TTC549 (cell line): Measurements from ENCODE around the gene TGFBR3L.
"Not testable (repeated sequence)": the region's sequence is repeated elsewhere in the genome, so short reads cannot be mapped to it uniquely, and the experiment has no call there.

Experiments
- FAIRE-seq: peaks from 2 replicates; lab custom pipeline; 2012; peaks lifted over from hg19 to GRCh38; lab: Jason Lieb, UNC

Gene TGFBR3L

DNA sequence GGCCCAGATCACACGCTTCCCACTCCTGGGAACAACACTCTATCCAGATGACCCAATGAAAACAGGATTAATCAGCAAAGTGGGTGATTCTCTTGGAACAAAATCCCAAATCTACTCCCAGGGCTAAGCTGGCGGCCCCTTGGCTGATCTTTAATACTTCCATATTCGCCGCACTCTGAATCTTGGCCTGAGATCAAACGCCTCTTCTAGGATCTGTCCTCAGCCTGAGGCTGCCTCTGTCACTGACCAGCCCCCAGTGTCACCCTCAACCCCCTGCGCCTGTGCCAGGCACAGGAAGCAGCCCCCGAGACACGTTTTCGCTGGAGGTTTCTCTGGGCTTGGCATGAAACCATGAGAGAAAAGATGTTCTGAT is 13.7 kb downstream of the TGFBR3L start:
- FAIRE-seq: no peak

DNA sequence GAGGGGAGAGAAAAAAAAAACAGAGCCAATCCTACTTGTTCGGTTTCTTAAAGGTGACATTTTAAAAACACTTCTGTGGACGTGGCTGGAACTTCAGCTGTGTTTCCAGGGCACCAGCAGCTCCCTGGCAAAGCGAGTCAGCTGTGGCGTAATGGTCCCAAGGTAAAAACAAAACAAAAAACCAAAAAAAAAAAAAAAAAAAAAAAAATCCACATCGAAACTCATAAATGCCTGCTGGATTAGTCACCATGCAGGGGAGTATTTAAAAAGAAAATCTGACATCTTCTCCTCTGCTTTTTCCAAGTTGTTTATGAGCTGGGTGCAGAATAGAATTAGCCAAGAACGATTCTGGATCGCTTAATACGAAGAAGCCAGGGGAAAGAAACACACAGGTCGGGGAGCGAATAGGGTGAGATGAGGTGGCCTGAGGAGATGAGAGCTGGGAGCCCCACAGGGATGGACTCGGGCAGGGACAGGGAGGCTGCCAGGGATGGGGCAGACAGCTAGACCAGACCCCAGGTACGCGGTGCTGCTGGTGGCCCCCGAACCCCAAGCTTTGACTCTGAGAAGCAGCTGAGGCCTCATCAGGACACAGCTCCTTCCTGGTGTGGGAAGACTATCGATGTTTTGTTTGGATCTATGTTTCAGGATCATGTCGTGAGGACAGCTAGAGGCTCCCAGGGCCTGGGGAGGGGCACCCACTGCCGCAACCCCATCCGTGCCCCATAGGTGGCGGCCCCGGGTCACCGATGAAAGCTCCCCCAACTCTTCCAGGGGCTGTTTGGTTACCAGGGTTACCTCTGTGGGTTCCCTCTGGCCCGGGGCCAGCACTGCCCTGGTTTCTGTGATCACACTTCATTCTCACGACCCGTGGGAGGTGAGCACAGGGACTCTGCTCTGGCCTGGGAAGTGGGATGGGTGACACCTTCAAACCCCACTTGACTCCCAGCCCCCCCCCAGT is 14.4 kb downstream of the TGFBR3L start:
- no peak for FAIRE-seq

DNA sequence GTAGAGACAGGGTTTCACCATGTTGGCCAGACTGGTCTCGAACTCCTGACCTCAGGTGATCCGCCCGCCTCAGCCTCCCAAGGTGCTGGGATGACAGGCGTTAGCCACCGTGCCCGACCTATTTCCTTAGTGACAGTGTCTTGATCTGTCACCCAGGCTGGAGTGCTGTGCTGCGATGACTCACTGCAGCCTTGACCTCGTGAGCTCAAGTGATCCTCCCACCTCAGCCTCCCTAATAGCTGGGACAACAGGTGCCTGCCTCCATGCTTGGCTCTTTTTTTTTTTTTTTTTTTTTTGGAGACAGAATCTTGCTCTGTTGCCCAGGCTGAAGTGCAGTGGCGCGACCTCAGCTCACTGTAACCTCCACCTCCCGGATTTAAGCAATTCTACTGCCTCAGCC is 15.4 kb downstream of the TGFBR3L start:
- not testable (repeated sequence) for FAIRE-seq

DNA sequence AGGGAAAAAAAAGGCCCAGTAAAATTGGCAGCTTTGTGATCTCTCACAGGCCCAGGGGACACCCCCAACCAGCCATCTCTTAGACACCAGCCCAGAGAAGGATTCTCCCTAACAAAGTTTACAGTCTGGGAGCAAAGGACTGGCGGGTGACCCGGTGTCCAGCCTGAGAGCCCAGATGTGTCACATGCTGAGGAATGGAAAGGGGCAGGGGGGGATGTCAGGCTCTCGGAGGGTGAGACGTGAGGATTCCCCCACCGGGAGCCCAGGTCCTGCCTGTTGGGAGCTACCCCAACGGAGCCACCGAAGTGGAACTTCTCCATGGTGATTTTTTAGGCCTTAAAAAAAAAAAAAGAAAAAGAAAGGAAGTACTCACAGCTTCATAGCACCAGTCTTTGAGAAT is 16.1 kb downstream of the TGFBR3L start:
- no peak for FAIRE-seq

DNA sequence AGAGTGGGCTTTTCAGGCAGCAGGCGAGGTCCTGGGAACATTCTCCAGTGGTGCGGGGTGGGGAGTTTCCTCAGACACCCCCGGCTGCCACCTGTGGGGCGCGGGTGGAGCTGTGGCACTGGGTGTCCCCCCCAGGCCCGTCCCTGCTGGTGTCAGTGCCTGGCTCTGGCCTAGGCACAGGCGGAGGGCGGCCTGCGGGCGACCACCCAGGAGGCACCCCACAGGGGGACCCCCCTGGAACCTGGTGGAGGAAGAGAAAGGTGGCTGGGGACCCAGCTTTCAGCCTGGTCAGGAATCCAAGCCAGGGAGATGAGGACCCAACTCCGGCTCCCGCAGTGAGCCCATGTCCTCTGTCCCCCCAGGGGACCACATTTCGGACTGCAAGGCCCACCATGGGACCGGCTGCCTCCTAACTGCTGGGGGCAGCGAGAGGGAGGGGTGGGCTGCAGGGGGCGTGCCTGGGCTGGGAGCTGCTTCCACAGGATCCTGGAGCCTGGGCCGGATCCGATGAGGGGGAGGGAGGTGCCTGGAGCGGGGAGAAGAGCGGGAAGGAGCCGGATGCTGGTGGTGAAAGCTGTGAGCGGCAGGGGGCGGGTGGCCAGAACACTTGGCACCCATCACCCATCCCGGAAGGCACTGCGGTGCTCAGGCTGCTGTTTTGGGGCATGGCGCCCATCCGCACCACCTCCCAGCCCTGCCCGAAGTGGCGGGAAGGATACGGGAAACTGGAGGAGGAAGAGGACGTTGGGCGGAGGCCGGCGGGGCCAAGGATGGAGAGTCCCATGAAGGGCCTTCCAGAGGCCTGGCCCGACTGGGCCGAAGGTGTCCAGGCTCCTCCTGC is 16.8 kb downstream of the TGFBR3L start:
- no peak for FAIRE-seq

DNA sequence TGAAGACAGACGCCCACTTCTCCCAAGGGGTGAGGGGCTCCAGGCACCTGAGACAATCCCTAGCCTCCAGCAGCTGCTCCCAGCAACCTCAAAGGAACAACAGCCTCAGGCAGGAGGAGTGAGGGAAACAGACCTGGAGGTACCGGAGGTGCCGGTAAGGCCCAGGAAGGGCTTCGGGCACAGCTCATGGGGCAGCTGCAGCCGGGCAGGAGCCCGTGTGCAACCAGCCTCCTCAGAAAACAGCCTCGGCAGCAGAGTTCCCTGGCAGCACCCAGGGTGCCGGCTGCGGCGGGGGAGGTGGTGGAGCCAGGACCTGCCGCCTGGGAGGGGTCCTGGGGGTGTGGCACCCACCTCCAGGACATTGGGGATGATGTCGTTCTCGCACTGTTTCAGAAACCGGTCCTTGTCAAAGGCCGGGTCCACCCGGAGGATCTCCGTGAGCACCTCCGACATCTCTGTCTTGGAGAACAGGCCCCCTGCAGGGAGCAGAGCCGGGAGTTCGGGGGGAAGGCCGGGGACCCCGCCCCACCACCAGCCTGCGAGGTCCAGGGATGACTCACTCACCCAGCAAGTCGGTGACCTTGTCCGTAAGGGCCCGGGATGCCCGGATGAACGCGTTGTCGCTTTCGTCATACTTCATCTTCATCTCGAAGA is 17.8 kb downstream of the TGFBR3L start:
- FAIRE-seq: no peak

DNA sequence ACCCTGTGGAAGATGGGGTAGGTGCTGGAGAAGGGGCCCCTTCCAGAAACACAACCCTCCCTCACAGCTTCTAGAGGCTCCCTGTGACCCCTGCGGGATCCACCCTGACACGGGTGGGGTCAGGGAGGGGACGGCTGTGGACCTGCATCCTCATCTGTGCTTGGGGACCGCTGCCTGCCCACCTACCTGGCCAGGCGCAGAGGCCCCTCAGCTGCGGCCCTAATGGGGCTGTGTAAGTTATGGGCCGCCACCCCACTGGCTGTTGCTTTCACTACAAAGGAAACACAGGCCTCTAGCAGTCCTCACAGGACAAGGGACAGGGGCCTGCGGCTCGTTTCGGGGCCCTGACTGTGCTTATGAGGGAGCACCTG is 18.3 kb downstream of the TGFBR3L start:
- no peak for FAIRE-seq

DNA sequence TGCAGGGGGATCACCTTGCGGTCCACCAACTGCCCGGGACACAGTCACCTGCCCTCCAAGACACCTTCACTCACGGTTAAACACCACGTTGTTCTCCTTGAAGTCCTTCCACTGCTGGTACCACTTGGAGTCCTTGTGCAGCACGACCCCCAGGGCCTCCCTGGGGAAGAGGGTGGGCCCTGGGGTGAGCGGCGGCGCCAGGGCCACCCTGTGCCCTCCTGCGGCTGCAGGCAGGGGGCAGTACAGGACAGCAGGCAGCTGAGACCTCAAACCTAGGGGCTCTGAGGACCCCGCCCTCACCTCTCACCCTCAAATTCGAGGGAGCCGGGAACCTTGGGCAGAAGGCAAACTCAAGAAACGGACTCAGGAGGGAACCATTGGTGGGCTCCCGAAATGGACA is 18.8 kb downstream of the TGFBR3L start:
- FAIRE-seq: no peak

DNA sequence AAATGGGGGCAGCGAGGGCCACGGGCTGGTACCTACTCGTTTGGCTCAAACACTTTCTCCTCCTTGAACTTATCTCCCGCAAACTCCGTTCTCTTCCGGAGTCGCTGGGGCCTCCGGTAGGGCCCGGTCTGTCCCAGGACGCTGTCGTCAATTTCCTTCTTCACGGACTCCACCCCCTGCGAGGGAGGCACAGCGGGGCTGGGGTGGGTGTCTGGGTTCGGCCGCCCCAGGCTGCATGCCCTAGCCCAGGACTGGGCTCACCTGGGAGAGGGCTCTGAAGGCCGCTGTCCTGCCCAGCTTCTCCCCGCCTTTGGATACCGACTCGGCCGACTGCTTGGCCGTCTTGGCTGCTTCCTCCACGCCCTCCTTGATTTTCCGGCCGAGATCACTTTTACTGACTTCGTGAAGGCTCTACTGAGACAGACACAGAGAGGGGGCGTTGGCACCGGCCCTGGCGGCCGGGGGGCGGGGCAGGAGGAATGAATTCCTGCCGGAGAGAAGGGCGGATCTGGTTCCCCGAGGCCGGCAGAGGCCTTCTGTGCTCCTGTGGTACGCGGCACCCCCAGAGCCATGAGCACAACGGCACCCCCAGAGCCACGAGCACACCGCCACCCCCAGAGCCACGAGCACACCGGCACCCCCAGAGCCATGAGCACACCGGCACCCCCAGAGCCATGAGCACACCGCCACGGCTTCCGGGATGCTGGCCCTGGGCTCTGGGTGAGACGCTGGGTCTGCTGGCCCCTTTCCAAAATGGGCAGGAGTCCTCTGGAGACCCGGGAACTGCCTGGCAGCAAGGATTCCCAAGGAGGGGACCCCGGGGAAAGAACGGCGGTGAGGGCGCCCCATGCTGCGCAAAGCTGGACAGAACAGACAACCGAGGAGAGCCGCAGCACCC is 19.4 kb downstream of the TGFBR3L start:
- FAIRE-seq: no peak

DNA sequence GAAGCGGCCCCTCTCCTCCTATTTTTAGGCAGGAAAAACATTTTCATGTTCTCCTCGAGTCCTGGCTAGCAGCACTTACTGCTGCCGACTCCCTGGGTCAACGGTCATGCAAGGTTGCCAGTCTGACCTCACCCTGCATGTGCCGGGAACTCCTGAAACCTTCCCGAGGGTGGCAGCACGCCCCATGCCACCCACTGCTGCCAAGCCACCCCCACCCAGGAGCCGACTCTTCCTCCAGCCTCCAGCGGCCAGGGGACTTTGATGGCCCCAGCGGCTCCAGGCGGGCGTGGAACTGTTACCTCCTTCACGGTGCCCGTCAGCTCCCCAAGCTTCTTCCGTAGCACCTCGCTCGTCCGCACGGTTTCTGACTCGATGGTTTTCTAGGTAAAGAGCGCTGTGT is 20.1 kb downstream of the TGFBR3L start:
- FAIRE-seq: no peak

DNA sequence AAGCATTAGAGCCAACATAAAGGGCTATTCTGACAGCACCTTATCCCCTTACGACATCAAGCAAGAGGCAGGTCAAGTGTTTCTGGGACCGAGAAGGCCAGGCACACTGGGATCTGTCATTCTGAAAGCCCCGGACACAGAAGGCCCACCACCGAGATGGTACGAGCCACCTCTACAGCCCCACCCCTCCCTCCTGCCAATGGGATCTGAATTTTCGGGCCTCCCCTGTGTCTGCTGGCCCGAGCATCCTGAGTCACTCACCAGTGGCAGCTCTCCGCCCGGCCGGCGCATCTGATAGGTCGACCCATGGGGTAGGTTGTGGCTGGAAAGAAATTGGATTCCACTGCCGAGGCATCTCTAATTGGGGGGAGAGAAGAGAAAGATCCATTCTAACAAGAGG is 26.2 kb downstream of the TGFBR3L start:
- FAIRE-seq: no peak

DNA sequence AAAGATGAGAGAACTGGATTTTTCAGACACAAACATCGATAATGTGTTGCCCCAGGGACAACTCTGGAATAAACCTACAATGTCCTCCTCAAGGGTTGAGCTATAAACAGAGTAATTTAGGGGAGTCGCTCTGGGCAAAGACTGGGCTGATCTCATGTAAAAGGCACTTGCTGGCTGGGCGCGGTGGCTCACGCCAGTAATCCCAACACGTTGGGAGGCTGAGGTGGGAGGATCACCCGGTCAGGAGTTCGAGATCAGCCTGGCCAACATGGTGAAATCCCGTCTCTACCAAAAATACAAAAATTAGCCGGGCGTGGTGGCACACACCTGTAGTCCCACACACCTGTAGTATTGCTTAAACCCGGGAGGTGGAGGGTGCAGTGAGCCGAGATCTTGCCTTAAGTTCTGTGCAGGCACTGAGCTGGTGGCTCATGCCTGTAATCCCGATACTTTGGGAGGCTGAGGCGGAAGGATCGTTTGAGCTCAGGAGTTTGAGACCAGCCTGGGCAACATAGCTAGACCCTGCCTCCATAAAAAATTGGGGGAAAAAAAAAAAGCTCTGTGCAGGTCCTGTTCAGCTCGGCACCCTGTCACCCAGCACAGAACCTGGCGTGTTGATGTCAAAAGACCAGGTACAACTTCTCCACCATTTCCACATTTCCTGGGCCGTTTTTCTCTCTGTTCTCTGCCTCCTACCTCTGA is 27.4 kb downstream of the TGFBR3L start:
- FAIRE-seq: no peak

DNA sequence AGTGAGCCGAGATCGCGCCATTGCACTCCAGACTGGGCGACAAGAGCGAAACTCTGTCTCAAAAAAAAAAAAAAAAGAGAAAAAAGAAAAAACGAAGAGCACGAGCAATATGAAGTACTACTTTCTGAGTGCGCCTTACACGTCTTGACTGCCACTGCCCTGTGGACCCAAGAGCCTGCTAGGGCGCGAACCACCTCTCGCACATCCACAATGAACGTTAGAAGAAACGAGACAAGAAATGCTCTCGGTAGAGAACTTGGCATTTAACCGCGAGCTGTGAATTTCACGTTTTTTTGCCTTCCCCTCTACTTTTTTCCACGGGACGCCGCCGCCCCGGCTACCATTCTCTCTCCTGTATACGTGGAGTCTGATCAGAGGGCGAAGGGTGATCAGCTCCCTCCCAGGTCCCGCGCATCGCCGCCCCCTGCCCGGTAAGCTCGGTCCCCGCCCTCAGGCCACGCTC is 28.4 kb downstream of the TGFBR3L start:
- FAIRE-seq: no peak

DNA sequence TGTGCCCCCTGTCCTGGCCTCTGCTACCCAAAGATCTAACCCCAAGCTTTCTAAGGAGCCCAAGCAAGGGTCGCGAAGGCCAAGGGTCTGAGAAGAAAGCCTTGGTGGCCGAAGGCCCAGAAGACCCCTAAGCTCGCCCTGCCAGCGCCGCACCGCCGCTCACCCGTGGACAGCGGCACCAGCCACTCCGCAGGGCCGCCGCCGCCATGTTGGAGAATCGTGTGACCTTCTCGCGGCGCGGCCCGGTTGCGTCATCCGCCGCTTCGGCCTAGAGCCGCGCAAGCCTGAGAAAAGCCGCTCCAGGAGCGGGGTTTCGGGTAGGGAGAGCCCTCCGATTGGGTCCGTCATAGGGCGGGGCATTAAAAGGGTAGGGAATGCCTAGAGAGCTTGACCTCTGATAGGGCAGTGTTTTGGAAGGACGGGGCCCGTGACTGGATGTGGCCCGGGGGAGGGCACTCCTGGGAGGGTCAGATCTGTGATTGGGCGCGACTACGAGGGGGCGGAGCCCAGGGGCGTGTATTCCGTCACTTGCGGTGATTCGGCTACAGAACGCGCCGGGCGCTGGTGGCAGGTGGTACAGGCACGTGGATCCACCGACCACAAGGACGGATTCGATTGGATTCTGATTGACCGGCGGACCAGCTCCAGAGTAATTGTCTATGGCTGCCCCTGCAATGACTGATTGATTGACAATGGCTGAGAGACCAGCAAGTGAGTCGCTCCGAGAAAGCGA is 29.0 kb downstream of the TGFBR3L start, which contains the start of gene TIMM44:
TIMM44 (minus strand) TSS at position 223 of the 733 bp plus-strand sequence; CDS start at position 208, 15 bp downstream.
- peak; percentile 97 for FAIRE-seq

DNA sequence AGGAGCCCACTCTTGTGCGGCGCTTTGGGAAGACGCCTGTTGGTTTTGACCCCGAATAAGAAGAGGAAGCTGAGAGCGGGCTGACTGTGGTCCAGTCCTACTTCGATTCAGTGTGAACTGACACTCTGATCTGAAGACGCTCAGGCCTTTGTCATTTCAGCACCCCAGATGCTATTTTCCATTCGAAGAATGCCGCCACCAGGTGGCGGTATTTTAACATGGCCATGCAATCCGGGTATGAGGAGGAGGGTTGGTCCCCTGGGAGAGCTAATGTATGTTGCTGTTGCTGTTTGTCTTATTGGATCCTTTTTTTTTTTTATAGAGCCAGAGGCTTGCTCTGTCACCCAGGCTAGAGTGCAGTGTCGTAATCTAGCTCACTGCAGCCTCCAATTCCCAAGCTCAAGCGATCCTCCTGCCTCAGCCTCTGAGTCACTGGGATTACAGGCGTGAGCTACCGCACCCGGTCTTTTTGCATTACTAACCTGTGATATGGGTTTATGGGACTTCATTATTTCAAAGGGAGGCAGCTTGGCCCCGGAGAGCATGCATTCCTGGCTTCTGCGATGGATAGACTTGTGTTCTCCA is 29.6 kb downstream of the TGFBR3L start:
- peak; percentile 80 for FAIRE-seq

DNA sequence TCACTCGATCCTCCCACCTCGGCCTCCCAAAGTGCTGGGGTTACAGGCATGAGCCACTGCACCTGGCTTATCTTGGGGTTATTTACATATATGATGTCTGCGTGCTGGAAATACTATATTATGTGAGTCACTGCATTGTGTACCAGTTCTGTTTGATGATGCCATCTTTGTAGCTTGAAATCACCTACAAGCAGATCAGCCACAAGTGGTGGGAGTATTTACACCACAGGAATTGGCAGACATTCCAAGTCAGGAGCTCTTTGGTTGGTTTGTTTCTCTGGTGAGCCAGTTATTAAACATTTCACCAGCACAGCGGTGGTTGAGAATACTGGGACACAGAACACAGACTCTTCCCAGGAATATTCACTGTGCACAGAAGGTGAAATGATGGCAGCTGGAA is 33.3 kb downstream of the TGFBR3L start:
- FAIRE-seq: no peak

DNA sequence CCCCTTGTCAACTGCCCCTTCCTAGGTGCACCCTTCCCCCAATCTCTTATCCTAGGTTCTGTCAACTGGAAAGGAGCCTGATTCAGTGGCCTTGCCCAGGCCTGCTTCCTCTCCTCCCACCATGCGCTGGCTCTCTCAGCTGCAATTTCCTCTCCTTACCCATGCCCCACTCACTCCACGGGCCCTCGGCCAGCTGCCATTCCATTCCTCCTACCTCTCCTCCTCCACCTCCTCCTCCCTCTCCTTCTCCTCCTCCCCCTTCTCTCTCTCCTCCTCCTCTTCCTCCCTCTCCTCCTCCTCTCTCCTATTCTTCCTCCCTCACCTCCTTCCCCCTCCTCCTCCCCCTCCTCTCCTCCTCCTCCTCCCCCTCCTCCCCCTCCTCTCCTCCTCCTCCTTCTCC is 38.4 kb downstream of the TGFBR3L start:
- FAIRE-seq: no peak

DNA sequence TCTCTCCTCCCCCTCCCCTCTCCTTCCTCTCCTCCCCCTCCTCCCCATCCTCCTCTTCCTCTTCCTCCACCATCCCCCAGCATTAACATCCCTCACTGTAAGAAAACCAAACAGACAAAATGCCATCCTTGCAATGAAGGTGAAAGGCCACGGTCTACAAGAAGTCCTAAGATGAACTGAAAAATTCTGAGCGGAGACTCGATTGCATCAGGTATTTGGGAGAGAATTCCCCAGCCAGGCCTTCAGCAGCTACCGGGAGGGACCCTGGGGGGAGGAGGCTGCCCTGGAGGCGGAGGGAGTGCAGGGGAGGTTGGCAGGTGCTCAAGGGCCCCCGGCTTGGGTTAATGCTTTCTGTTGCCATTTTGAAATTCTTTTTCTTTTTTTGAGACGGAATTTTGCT is 38.9 kb downstream of the TGFBR3L start:
- no peak for FAIRE-seq

DNA sequence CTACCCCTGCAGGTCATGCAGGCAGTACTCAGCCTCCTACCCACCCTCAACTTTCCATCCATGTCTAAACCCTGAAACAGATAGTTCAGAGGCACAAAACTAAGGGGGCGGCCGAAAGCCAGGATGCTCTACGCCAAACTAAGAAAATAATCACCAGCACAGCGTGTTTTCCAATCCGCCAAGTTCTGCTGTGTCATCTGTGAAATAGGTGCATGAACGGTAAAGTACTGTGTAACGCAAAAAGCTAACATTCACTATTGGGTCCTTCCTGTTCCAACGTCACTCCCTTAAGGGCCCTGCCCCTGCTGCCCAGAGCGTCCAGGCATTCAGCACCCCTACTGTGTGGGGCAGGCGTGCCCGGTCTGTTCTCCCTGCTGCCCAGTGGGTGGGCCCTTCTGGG is 41.1 kb downstream of the TGFBR3L start:
- FAIRE-seq: no peak

DNA sequence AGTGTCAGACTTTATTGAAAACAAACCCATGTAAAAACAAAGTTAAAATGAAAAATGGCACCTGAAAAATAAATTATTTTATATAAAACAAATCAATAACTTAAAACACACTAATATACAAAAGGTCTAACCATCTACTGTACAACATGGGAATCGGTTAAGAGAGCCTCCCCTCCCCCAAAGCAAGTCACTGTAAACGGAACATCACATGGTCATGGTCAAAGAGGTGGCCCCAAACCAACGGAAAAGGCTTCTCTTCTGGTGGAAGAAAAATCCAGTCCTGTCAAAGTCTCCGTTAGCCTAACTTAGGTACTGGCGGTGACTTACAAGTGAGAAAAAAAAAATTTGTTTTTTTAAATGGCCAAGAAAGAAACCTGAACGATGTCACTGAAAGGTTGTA is 44.6 kb downstream of the TGFBR3L start:
- no peak for FAIRE-seq
